ENCODE measurements around the gene NCKIPSD. TPM values are rescaled to one million over a fixed set of nuclear protein-coding genes. Genes with fewer than 3 reads are reported as not detected.

Gene NCKIPSD
- polyA plus RNA-seq, 3 donors from 2014 or later, result 4.8 to 8.7 (median 5.6) TPM

GRCh38 chr3:48661501-48662144 is 24.1 kb downstream of the NCKIPSD start:
- Mint-ChIP-seq H3K27ac (no peak overlapping the region), H3K9me3 (peaks cover 0 to 2% (median 0%) of the 10 kb centered on the region in 6 donors), H3K4me1 (peaks cover 18 to 31% of the 10 kb centered on the region in 2 donors), H3K4me3 (peak overlapping the region; percentile 60 to 68 (median 62)), H3K27me3 (ENCODE audit: low read depth in 3 of 3) (peaks cover 20 to 32% (median 31%) of the 10 kb centered on the region in 3 donors), H3K36me3 (no peaks in the 10 kb centered on the region)
- DNase-seq, result peak; percentile 73 to 80 (median 74)

GRCh38 chr3:48660800-48661400 is 24.8 kb downstream of the NCKIPSD start:
- no peaks in the 10 kb centered on the region for H3K36me3 Mint-ChIP-seq

GRCh38 chr3:48656841-48657281 is 28.9 kb downstream of the NCKIPSD start:
- no peaks in the 10 kb centered on the region for H3K36me3 Mint-ChIP-seq
- peak overlapping the region in 3 of 6 donors; percentile 46 to 77 (median 65) for H3K27ac Mint-ChIP-seq
- peak overlapping the region; percentile 70 to 74 (median 73) for H3K4me3 Mint-ChIP-seq
- DNase-seq, result peak in 2 of 3 donors; percentile 17 to 50
- H3K9me3 Mint-ChIP-seq, result no peaks in the 10 kb centered on the region
- peaks cover 0 to 22% of the 10 kb centered on the region in 2 donors for H3K4me1 Mint-ChIP-seq
- peaks cover 8 to 18% (median 17%) of the 10 kb centered on the region in 3 donors for H3K27me3 Mint-ChIP-seq (ENCODE audit: low read depth in 3 of 3)

More at GRCh38 chr3:48660800-48661400, 24.8 kb downstream of the NCKIPSD start:
- Mint-ChIP-seq H3K4me1 (peaks cover 18 to 32% of the 10 kb centered on the region in 2 donors), H3K4me3 (peak overlapping the region in 1 of 5 donors; percentile 17), H3K27me3 (ENCODE audit: low read depth in 3 of 3) (peaks cover 20 to 32% (median 31%) of the 10 kb centered on the region in 3 donors), H3K27ac (no peak overlapping the region), H3K9me3 (peaks cover 0 to 2% (median 0%) of the 10 kb centered on the region in 6 donors)
- no peak for DNase-seq

GRCh38 chr3:48656061-48656840 is 29.5 kb downstream of the NCKIPSD start:
- Mint-ChIP-seq H3K4me1 (peaks cover 0 to 18% of the 10 kb centered on the region in 2 donors), H3K27ac (peak overlapping the region; percentile 61 to 84 (median 74)), H3K9me3 (no peaks in the 10 kb centered on the region)

GRCh38 chr3:48655606-48656005 is 30.1 kb downstream of the NCKIPSD start:
- Mint-ChIP-seq H3K36me3 (no peaks in the 10 kb centered on the region), H3K9me3 (no peaks in the 10 kb centered on the region), H3K4me1 (peaks cover 0 to 18% of the 10 kb centered on the region in 2 donors), H3K27ac (peak overlapping the region; percentile 61 to 84 (median 69)), H3K4me3 (peak overlapping the region; percentile 73 to 83 (median 77)), H3K27me3 (ENCODE audit: low read depth in 3 of 3) (peaks cover 2 to 14% (median 10%) of the 10 kb centered on the region in 3 donors)
- DNase-seq, result peak; percentile 38 to 54 (median 43)

More at GRCh38 chr3:48656061-48656840, 29.5 kb downstream of the NCKIPSD start:
- peaks cover 6 to 14% (median 11%) of the 10 kb centered on the region in 3 donors for H3K27me3 Mint-ChIP-seq (ENCODE audit: low read depth in 3 of 3)
- peak; percentile 82 to 87 (median 85) for DNase-seq
- H3K4me3 Mint-ChIP-seq, result peak overlapping the region; percentile 73 to 83 (median 77)
- no peaks in the 10 kb centered on the region for H3K36me3 Mint-ChIP-seq

GRCh38 chr3:48655063-48655462 is 30.7 kb downstream of the NCKIPSD start:
- Mint-ChIP-seq H3K4me1 (peaks cover 0 to 18% of the 10 kb centered on the region in 2 donors), H3K27me3 (ENCODE audit: low read depth in 3 of 3) (peaks cover 2 to 14% (median 6%) of the 10 kb centered on the region in 3 donors), H3K27ac (peak overlapping the region; percentile 40 to 80 (median 62)), H3K36me3 (no peaks in the 10 kb centered on the region), H3K9me3 (no peaks in the 10 kb centered on the region), H3K4me3 (peak overlapping the region; percentile 72 to 83 (median 74))
- no peak for DNase-seq

- no peaks in the 10 kb centered on the region for H3K9me3 Mint-ChIP-seq
Measured at GRCh38 chr3:48652923-48653715, 32.6 kb downstream of the NCKIPSD start.

GRCh38 chr3:48651771-48652170 is 33.9 kb downstream of the NCKIPSD start:
- H3K4me3 Mint-ChIP-seq, result no peak overlapping the region
- H3K27me3 Mint-ChIP-seq (ENCODE audit: low read depth in 3 of 3), result peaks cover 0 to 2% (median 0%) of the 10 kb centered on the region in 3 donors
- no peaks in the 10 kb centered on the region for H3K9me3 Mint-ChIP-seq
- H3K36me3 Mint-ChIP-seq, result no peaks in the 10 kb centered on the region
- H3K4me1 Mint-ChIP-seq, result peaks cover 0 to 10% of the 10 kb centered on the region in 2 donors
- DNase-seq, result no peak
- H3K27ac Mint-ChIP-seq, result no peak overlapping the region

More at GRCh38 chr3:48652923-48653715, 32.6 kb downstream of the NCKIPSD start:
- H3K4me1 Mint-ChIP-seq, result peaks cover 0 to 16% of the 10 kb centered on the region in 2 donors
- DNase-seq, result no peak
- H3K36me3 Mint-ChIP-seq, result no peaks in the 10 kb centered on the region
- H3K27me3 Mint-ChIP-seq (ENCODE audit: low read depth in 3 of 3), result peaks cover 2 to 7% (median 2%) of the 10 kb centered on the region in 3 donors
- H3K4me3 Mint-ChIP-seq, result no peak overlapping the region
- no peak overlapping the region for H3K27ac Mint-ChIP-seq

GRCh38 chr3:48650723-48651122 is 35.0 kb downstream of the NCKIPSD start:
- H3K4me1 Mint-ChIP-seq, result peaks cover 0 to 9% of the 10 kb centered on the region in 2 donors
- DNase-seq, result no peak
- H3K4me3 Mint-ChIP-seq, result no peak overlapping the region
- peaks cover 0 to 2% (median 0%) of the 10 kb centered on the region in 3 donors for H3K27me3 Mint-ChIP-seq (ENCODE audit: low read depth in 3 of 3)
- no peaks in the 10 kb centered on the region for H3K9me3 Mint-ChIP-seq
- H3K36me3 Mint-ChIP-seq, result no peaks in the 10 kb centered on the region
- H3K27ac Mint-ChIP-seq, result peak overlapping the region in 1 of 6 donors; percentile 62

- H3K4me1 Mint-ChIP-seq, result no peaks in the 10 kb centered on the region
- H3K4me3 Mint-ChIP-seq, result no peak overlapping the region
- peaks cover 0 to 2% (median 0%) of the 10 kb centered on the region in 3 donors for H3K27me3 Mint-ChIP-seq (ENCODE audit: low read depth in 3 of 3)
- no peak for DNase-seq
- H3K9me3 Mint-ChIP-seq, result no peaks in the 10 kb centered on the region
- no peaks in the 10 kb centered on the region for H3K36me3 Mint-ChIP-seq
- H3K27ac Mint-ChIP-seq, result no peak overlapping the region
Measured at GRCh38 chr3:48648188-48648850, 37.4 kb downstream of the NCKIPSD start.

GRCh38 chr3:48647714-48648113 is 38.0 kb downstream of the NCKIPSD start:
- Mint-ChIP-seq H3K27ac (no peak overlapping the region), H3K36me3 (no peaks in the 10 kb centered on the region)

GRCh38 chr3:48644898-48645760 is 40.6 kb downstream of the NCKIPSD start:
- no peaks in the 10 kb centered on the region for H3K4me1 Mint-ChIP-seq
- peaks cover 0 to 3% (median 0%) of the 10 kb centered on the region in 3 donors for H3K27me3 Mint-ChIP-seq (ENCODE audit: low read depth in 3 of 3)
- no peak for DNase-seq
- H3K9me3 Mint-ChIP-seq, result no peaks in the 10 kb centered on the region
- no peak overlapping the region for H3K4me3 Mint-ChIP-seq
- H3K27ac Mint-ChIP-seq, result no peak overlapping the region
- H3K36me3 Mint-ChIP-seq, result no peaks in the 10 kb centered on the region

More at GRCh38 chr3:48647714-48648113, 38.0 kb downstream of the NCKIPSD start:
- no peak for DNase-seq
- Mint-ChIP-seq H3K4me3 (no peak overlapping the region), H3K27me3 (ENCODE audit: low read depth in 3 of 3) (peaks cover 0 to 2% (median 0%) of the 10 kb centered on the region in 3 donors), H3K9me3 (no peaks in the 10 kb centered on the region), H3K4me1 (no peaks in the 10 kb centered on the region)
